ENCODE measurements around the gene LIN7B. TPM values are rescaled to one million over a fixed set of nuclear protein-coding genes. Genes with fewer than 3 reads are reported as not detected.

LIN7B gene
- total and polyA plus RNA-seq, 2 of the 13 experiments (the other 11 are each of a cell fraction or from before 2014, with no cell fraction given): 5.3 to 7.6 TPM

DNA sequence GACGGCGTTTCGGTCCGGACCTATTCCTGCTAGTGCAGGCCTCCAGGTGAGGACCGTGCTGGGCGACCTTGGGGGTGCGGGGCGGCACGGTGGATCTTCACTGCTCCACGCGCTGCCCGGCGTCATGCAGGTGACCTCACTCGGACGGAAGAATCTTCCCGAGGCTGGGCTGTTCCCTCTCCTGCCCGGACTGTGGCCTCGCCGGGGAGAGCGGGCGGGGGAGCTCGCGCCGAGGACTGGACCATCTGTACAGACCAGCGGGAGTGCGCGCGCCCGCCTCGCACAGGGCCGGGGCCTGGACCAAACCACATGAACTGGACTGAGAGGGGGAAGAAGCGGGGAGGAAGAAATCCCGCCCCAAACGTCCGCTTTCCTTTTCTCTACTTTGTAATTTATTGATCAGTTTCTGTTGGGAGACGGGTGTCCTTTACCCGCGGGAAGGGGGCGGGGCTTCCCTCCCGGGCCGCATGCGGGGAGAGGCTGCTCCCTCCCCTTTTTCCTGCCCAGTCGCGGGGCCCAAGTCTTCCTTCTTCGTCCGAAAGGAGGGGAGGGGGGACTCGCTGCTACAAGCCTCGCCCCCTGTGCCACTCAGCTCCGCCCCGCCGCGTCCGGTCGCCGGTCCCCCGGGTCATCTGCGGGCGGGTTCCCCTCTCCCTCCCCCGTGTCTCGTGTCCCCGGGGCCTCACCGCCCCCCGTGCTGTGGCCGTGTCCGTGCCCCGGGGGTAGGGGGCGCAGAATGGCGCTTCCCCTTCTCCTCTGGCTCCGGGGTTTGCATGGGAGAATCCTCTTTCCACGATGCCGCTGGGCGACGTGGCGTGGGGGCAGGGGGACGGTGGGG is 36.2 kb downstream of the LIN7B start (continued):
- TF ChIP-seq RFX5 (IDR thresholded peaks at IDR 0.05; ENCODE audit: low read depth, low read length): no peak
- TF ChIP-seq ZNF136 (CRISPR knock-in tag; IDR thresholded peaks at IDR 0.05; ENCODE audit: low read depth): no peak
- no peak for TF ChIP-seq DNMT1 (CRISPR knock-in tag; IDR thresholded peaks at IDR 0.05)
- TF ChIP-seq HNRNPH1 (optimal IDR thresholded peaks at IDR 0.05; ENCODE audit: low read depth, low read length): no peak
- TF ChIP-seq, protein P1, sequence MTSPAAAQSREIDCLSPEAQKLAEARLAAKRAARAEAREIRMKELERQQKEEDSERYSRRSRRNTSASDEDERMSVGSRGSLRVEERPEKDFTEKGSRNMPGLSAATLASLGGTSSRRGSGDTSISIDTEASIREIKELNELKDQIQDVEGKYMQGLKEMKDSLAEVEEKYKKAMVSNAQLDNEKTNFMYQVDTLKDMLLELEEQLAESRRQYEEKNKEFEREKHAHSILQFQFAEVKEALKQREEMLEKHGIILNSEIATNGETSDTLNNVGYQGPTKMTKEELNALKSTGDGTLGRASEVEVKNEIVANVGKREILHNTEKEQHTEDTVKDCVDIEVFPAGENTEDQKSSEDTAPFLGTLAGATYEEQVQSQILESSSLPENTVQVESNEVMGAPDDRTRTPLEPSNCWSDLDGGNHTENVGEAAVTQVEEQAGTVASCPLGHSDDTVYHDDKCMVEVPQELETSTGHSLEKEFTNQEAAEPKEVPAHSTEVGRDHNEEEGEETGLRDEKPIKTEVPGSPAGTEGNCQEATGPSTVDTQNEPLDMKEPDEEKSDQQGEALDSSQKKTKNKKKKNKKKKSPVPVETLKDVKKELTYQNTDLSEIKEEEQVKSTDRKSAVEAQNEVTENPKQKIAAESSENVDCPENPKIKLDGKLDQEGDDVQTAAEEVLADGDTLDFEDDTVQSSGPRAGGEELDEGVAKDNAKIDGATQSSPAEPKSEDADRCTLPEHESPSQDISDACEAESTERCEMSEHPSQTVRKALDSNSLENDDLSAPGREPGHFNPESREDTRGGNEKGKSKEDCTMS (CRISPR knock-in tag; conservative IDR thresholded peaks at IDR 0.05): no peak
- TF ChIP-seq PITX1 (CRISPR knock-in tag; IDR thresholded peaks at IDR 0.05): no peak; the same call in 1 of the 2 replicates
- TF ChIP-seq, protein P2, sequence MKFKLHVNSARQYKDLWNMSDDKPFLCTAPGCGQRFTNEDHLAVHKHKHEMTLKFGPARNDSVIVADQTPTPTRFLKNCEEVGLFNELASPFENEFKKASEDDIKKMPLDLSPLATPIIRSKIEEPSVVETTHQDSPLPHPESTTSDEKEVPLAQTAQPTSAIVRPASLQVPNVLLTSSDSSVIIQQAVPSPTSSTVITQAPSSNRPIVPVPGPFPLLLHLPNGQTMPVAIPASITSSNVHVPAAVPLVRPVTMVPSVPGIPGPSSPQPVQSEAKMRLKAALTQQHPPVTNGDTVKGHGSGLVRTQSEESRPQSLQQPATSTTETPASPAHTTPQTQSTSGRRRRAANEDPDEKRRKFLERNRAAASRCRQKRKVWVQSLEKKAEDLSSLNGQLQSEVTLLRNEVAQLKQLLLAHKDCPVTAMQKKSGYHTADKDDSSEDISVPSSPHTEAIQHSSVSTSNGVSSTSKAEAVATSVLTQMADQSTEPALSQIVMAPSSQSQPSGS (CRISPR knock-in tag; IDR thresholded peaks at IDR 0.05): no peak; the same call in 1 of the 2 replicates
- 0 out of 4 replicates have a peak, but pooled peaks of 1 of the 2 experiments have one; percentile 30 for TF ChIP-seq EP300 (IDR thresholded peaks at IDR 0.05; ENCODE audit: low read depth in 2 of 2, low read length in 2 of 2)
- TF ChIP-seq EP300 (CRISPR knock-in tag; IDR thresholded peaks at IDR 0.05; ENCODE audit: borderline replicate concordance): no peak
- TF ChIP-seq ZZZ3 (CRISPR knock-in tag; IDR thresholded peaks at IDR 0.05; ENCODE audit: borderline replicate concordance): no peak
- TF ChIP-seq NFIC (IDR thresholded peaks at IDR 0.05; ENCODE audit: low read length): no peak
- TF ChIP-seq, protein P3, sequence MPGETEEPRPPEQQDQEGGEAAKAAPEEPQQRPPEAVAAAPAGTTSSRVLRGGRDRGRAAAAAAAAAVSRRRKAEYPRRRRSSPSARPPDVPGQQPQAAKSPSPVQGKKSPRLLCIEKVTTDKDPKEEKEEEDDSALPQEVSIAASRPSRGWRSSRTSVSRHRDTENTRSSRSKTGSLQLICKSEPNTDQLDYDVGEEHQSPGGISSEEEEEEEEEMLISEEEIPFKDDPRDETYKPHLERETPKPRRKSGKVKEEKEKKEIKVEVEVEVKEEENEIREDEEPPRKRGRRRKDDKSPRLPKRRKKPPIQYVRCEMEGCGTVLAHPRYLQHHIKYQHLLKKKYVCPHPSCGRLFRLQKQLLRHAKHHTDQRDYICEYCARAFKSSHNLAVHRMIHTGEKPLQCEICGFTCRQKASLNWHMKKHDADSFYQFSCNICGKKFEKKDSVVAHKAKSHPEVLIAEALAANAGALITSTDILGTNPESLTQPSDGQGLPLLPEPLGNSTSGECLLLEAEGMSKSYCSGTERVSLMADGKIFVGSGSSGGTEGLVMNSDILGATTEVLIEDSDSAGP (CRISPR knock-in tag; IDR thresholded peaks at IDR 0.05; ENCODE audit: borderline replicate concordance): peak; percentile 94
- TF ChIP-seq ZNF703 (CRISPR knock-in tag; IDR thresholded peaks at IDR 0.05; ENCODE audit: borderline replicate concordance): 0 out of 2 replicates have a peak, but pooled peaks have one; percentile 61
- TF ChIP-seq DNMT3B (CRISPR knock-in tag; conservative IDR thresholded peaks at IDR 0.05): no peak
- TF ChIP-seq THAP11 (CRISPR knock-in tag; IDR thresholded peaks at IDR 0.05): peak; percentile 79
- peak; percentile 93 for TF ChIP-seq FOXK2 (IDR thresholded peaks at IDR 0.05)
- peak; percentile 80; the same call in 1 of the 2 replicates for TF ChIP-seq ZNF138 (CRISPR knock-in tag; IDR thresholded peaks at IDR 0.05; ENCODE audit: low read depth)
- TF ChIP-seq SALL2 (CRISPR knock-in tag; IDR thresholded peaks at IDR 0.05): peak; percentile 49; the same call in 1 of the 2 replicates
- no peak for TF ChIP-seq RELA (CRISPR knock-in tag; IDR thresholded peaks at IDR 0.05)
- TF ChIP-seq AHR (CRISPR knock-in tag; IDR thresholded peaks at IDR 0.05): no peak
- no peak for TF ChIP-seq MXD4 (CRISPR knock-in tag; IDR thresholded peaks at IDR 0.05)
- TF ChIP-seq RBFOX2 (IDR thresholded peaks at IDR 0.05; ENCODE audit: low read depth, low read length): peak; percentile 73
- no peak for TF ChIP-seq CBX2 (IDR thresholded peaks at IDR 0.05; ENCODE audit: low read depth, low read length)
- no peak for TF ChIP-seq CBX2 (CRISPR knock-in tag; IDR thresholded peaks at IDR 0.05; ENCODE audit: low read depth)
- TF ChIP-seq TAF1 (CRISPR knock-in tag; IDR thresholded peaks at IDR 0.05): no peak; the same call in 1 of the 2 replicates
- TF ChIP-seq, protein P4, sequence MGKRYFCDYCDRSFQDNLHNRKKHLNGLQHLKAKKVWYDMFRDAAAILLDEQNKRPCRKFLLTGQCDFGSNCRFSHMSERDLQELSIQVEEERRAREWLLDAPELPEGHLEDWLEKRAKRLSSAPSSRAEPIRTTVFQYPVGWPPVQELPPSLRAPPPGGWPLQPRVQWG (CRISPR knock-in tag; IDR thresholded peaks at IDR 0.05; ENCODE audit: borderline replicate concordance, low read depth): no peak

Measured in HepG2 (cell line).